Cardiac fibroblast (primary cell): ENCODE measurements around the gene RAP1GDS1.

Source experiments
- DNase-seq, 2 donors: peaks; one replicate each; pipeline versions ENCODE4 v3.0.0 to v3.0.0-alpha.2; 2010; ENCODE audit warnings: low read depth in 2 of 2
- H3K4me3 ChIP-seq, 2 donors: replicated peaks in 1 of 2; 1 replicate in 1 of 2; 2 replicates in 1 of 2; pipeline ENCODE4 v1.5.1; 2011; ENCODE audit warnings: low read depth in 2 of 2, low read length in 2 of 2, mild to moderate bottlenecking in 2 of 2, moderate library complexity in 1 of 2
- TF ChIP-seq, protein P1 (sequence below): IDR thresholded peaks from one replicate; pipeline ENCODE4 v1.5.1; 2011; ENCODE audit warnings: low read depth, mild to moderate bottlenecking, low read length, inconsistent platforms

Gene RAP1GDS1

GRCh38 chr4:98369322-98369721 lies 108.1 kb downstream of the RAP1GDS1 start:
- no peak overlapping the region for H3K4me3 ChIP-seq
- TF ChIP-seq, protein P1, sequence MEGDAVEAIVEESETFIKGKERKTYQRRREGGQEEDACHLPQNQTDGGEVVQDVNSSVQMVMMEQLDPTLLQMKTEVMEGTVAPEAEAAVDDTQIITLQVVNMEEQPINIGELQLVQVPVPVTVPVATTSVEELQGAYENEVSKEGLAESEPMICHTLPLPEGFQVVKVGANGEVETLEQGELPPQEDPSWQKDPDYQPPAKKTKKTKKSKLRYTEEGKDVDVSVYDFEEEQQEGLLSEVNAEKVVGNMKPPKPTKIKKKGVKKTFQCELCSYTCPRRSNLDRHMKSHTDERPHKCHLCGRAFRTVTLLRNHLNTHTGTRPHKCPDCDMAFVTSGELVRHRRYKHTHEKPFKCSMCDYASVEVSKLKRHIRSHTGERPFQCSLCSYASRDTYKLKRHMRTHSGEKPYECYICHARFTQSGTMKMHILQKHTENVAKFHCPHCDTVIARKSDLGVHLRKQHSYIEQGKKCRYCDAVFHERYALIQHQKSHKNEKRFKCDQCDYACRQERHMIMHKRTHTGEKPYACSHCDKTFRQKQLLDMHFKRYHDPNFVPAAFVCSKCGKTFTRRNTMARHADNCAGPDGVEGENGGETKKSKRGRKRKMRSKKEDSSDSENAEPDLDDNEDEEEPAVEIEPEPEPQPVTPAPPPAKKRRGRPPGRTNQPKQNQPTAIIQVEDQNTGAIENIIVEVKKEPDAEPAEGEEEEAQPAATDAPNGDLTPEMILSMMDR = no peak
- no peak for DNase-seq

- TF ChIP-seq, protein P1 = no peak
- H3K4me3 ChIP-seq = no peak overlapping the region
- DNase-seq = peak; percentile 4 to 24
These were observed 113.5 kb downstream of the RAP1GDS1 start for GRCh38 chr4:98374643-98375042.

DNA sequence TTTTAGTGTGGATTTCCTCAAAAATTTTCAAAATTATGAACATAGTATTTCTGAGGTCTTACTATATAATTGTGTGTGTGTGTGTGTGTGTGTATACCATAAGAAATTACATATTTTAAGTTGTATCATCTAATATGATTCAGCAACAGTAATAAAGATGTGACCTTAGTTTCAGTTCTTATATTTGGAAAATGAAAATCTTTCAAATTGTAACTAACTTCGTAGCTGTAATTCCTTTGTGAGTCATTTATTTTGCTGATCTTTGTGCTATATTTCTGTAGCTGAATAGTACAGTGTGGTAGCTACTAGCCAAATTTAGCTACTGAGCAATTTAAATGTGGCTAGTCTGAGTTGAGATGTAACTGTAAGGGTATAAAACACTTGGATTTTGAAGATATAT lies 116.4 kb downstream of the RAP1GDS1 start:
- peak; percentile 36 to 67 for DNase-seq
- no peak overlapping the region for H3K4me3 ChIP-seq
- TF ChIP-seq, protein P1 = no peak

DNA sequence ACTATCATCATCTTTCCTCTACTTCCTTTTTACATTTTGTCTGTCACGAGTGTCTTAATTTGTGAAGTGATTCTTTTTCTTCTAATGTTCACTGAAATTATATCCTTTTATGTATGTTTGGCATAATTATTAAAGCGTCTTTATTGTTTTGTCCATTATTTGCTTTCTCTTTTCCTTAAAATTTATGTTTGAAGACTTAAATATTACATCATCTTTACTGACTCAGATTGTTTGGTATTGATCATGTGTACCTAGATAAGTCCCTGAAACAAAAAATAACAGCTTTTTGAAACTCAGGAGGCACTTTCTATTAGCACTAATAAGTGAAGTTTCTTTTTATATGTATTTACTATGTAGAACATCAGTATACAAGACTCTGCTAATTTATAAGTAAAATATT lies 120.1 kb downstream of the RAP1GDS1 start:
- no peak for DNase-seq
- H3K4me3 ChIP-seq = no peak overlapping the region
- TF ChIP-seq, protein P1 = no peak

- TF ChIP-seq, protein P1 = no peak
These were observed 122.4 kb downstream of the RAP1GDS1 start for GRCh38 chr4:98383431-98384106.

GRCh38 chr4:98385831-98386230 lies 124.6 kb downstream of the RAP1GDS1 start:
- no peak overlapping the region for H3K4me3 ChIP-seq
- DNase-seq = peak in 1 of 2 donors; percentile 14
- TF ChIP-seq, protein P1 = no peak

More at GRCh38 chr4:98383431-98384106, 122.4 kb downstream of the RAP1GDS1 start:
- no peak for DNase-seq
- no peak overlapping the region for H3K4me3 ChIP-seq

DNA sequence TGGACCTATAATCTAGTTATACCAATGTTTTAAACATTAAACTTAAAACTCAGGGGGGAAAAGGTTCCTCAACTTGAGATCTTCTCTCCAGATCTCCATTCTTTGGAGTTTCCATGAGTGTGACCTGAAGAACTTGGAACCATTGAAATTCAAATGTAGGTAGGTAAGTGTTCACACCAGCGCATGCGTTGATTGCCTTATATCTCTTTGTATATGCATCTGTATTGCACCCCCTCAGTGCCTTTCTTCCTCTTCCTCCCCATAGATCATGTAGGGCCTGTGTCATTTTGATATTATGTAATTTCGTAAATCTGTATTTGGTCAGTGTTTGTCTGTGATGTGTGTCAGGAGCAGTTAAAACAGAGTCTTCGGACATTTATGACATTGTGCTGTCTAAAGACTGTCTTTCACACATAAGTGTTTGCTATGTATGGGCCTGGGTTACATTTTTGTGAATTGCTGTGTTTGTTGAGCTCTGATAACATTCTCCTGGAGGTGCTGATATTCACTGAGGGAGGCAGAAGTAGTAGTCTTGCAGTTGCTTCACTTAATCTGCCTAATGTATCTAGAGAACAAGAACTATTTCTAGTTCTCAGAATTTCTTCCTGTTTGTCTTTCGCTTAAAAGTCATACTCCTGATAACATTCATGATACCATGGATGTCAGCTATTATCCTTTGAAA lies 126.3 kb downstream of the RAP1GDS1 start:
- TF ChIP-seq, protein P1 = no peak
- no peak for DNase-seq
- no peak overlapping the region for H3K4me3 ChIP-seq
